Sigmoid colon (tissue), 4 donors: Measurements from ENCODE around the gene PRL.

Experiments
- CTCF ChIP-seq, 4 experiments: fragments of 450-650 bp in 3 of 4; fragments of 200-600 bp in 1 of 4; IDR thresholded peaks; one replicate each; pipeline ENCODE4 v1.5.1; 2016 to 2019; ENCODE audit warnings: antibody characterized with exemption in 4 of 4, mild to moderate bottlenecking in 3 of 4, moderate library complexity in 2 of 4
- EP300 ChIP-seq, 4 donors: sonication (generic); formaldehyde crosslinking; IDR thresholded peaks; one replicate each; pipeline ENCODE4 v1.6.1; 2017; ENCODE audit warnings: antibody characterized with exemption in 4 of 4
- POLR2A ChIP-seq, 2 donors: fragments of 450-650 bp; IDR thresholded peaks; one replicate each; pipeline ENCODE4 v1.6.1; 2016; ENCODE audit warnings: antibody characterized with exemption in 2 of 2, mild to moderate bottlenecking in 2 of 2, moderate library complexity in 2 of 2
- POLR2AphosphoS5 ChIP-seq, 4 donors: sonication (generic); formaldehyde crosslinking; IDR thresholded peaks; one replicate each; pipeline ENCODE4 v1.6.1; 2017; ENCODE audit warnings: antibody characterized with exemption in 4 of 4

GRCh38 chr6:22253955-22254655, 42.7 kb downstream of the PRL start:
- TF ChIP-seq CTCF (IDR thresholded peaks at IDR 0.05), result no peak
- no peak for TF ChIP-seq EP300 (IDR thresholded peaks at IDR 0.05)
- no peak for TF ChIP-seq POLR2AphosphoS5 (IDR thresholded peaks at IDR 0.05)
- TF ChIP-seq POLR2A (IDR thresholded peaks at IDR 0.05), result no peak
